HepG2 (cell line): ENCODE results near the gene TYMS. TPM values are rescaled to one million over a fixed set of nuclear protein-coding genes. Genes with fewer than 3 reads are reported as not detected.

Source experiments
- ATAC-seq: fragments of 200-7000 bp; cut with Tn5 transposase; 3 replicates; pipeline ENCODE4 v1.9.1; 2020; ENCODE audit warnings: mild to moderate bottlenecking, moderate library complexity
- BruUV-seq: library from RNA; stranded (reverse); fragments of 400-500 nt; replicated peaks from 2 replicates; lab custom pipeline; 2021; lab: Mats Ljungman, UMichigan
- CTCF ChIA-PET: fragments of 300-600 bp; formaldehyde crosslinking; extraction: SDS; loops from one replicate; lab custom pipeline; 2021; ENCODE audit warnings: low total read pairs, inconsistent platforms, low intra/inter-chr PET ratio; lab: Yijun Ruan, JAX
- POLR2A ChIA-PET: fragments of 350-600 bp; sonication (Branson Sonifier 250); formaldehyde crosslinking; loops from one replicate; lab custom pipeline; 2020; ENCODE audit warnings: antibody characterized with exemption, inconsistent platforms; lab: Yijun Ruan, JAX
- DNase-seq: peaks from one replicate; pipeline ENCODE4 v3.0.0-alpha.2; 2015; ENCODE audit warnings: low spot score
- FAIRE-seq: peaks from 3 replicates; lab custom pipeline; 2011; peaks lifted over from hg19 to GRCh38; lab: Jason Lieb, UNC
- H2AFZ ChIP-seq: one replicate; pipeline ENCODE4 v1.6.1; 2011; ENCODE audit warnings: low read length, inconsistent platforms
- H3K27ac ChIP-seq: fragments of 300-600 bp; 3 replicates; pipeline ENCODE4 v1.8.0; 2011; ENCODE audit warnings: mixed run types, mild to moderate bottlenecking, mixed read lengths, low read length, inconsistent platforms; ENCODE audit not compliant: insufficient read depth; ENCODE audit errors: extremely low read length
- H3K27me3 ChIP-seq, 2 experiments: fragments of 200-600 bp in 1 of 2; 2 replicates in 1 of 2; 3 replicates in 1 of 2; pipeline versions ENCODE4 v1.6.0 to v1.8.0; 2011; ENCODE audit warnings: low read length in 2 of 2, mild to moderate bottlenecking in 2 of 2, moderate library complexity in 2 of 2, inconsistent platforms in 1 of 2; ENCODE audit not compliant: insufficient read depth in 2 of 2, control insufficient read depth in 1 of 2
- H3K36me3 ChIP-seq, 2 experiments: fragments of 200-600 bp in 1 of 2; replicated peaks in 1 of 2; 2 replicates in 1 of 2; 3 replicates in 1 of 2; pipeline versions ENCODE4 v1.5.1 to v1.8.0; 2011; ENCODE audit warnings: low read length in 2 of 2, inconsistent platforms in 1 of 2; ENCODE audit not compliant: insufficient read depth in 2 of 2, control insufficient read depth in 1 of 2
- H3K4me1 ChIP-seq: 2 replicates; pipeline ENCODE4 v1.5.1; 2012; ENCODE audit warnings: low read length, inconsistent platforms; ENCODE audit not compliant: insufficient read depth
- H3K4me2 ChIP-seq: 2 replicates; pipeline ENCODE4 v1.6.0; 2011; ENCODE audit warnings: low read depth, low read length, inconsistent platforms
- H3K4me3 ChIP-seq, 3 experiments: fragments of 200-600 bp in 1 of 3; sonication (generic), shearing (Covaris generic) in 1 of 3; replicated peaks in 1 of 3; 2 replicates each; pipeline ENCODE4 v1.5.1; 2011 to 2016; ENCODE audit warnings: low read length in 3 of 3, inconsistent platforms in 2 of 3, low read depth in 2 of 3, mild to moderate bottlenecking in 2 of 3, control low read depth in 1 of 3, mixed read lengths in 1 of 3; ENCODE audit not compliant: insufficient read depth in 1 of 3
- H3K79me2 ChIP-seq: one replicate; pipeline ENCODE4 v1.6.1; 2011; ENCODE audit warnings: low read length, inconsistent platforms; ENCODE audit not compliant: insufficient read depth
- H3K9ac ChIP-seq: 2 replicates; pipeline ENCODE4 v1.6.0; 2011; ENCODE audit warnings: mild to moderate bottlenecking, low read depth, low read length, inconsistent platforms; ENCODE audit not compliant: insufficient read depth
- H3K9me3 ChIP-seq: 2 replicates; pipeline ENCODE4 v1.5.1; 2012; ENCODE audit warnings: mild to moderate bottlenecking, low read length
- H4K20me1 ChIP-seq: 2 replicates; pipeline ENCODE4 v1.6.0; 2011; ENCODE audit warnings: inconsistent platforms, mild to moderate bottlenecking, low read length, moderate library complexity; ENCODE audit not compliant: insufficient read depth
- ATF6 ChIP-seq: sonication (generic); formaldehyde crosslinking; conservative IDR thresholded peaks from 2 replicates; pipeline ENCODE4 v1.4.0; 2020; ENCODE audit warnings: missing genetic modification reagents
- DMTF1 ChIP-seq: sonication (generic); formaldehyde crosslinking; IDR thresholded peaks from 2 replicates; pipeline ENCODE4 v1.4.0; 2020; ENCODE audit warnings: mild to moderate bottlenecking, missing genetic modification reagents
- IKZF5 ChIP-seq: IDR thresholded peaks from 2 replicates; pipeline ENCODE4 v1.6.1; 2018; ENCODE audit warnings: missing genetic modification reagents, mild to moderate bottlenecking, missing compliant biosample characterization
- KAT2B ChIP-seq: fragments of 150-350 bp; IDR thresholded peaks from 2 replicates; pipeline ENCODE4 v1.6.1; 2014; ENCODE audit warnings: low read depth, low read length, borderline replicate concordance
- ZBTB10 ChIP-seq: sonication (generic); formaldehyde crosslinking; IDR thresholded peaks from 2 replicates; pipeline ENCODE4 v1.4.0; 2020; ENCODE audit warnings: missing genetic modification reagents, borderline replicate concordance
- ZNF543 ChIP-seq: sonication (generic); formaldehyde crosslinking; IDR thresholded peaks from 2 replicates; pipeline ENCODE4 v1.4.0; 2020; ENCODE audit warnings: mild to moderate bottlenecking, missing genetic modification reagents
- ZNF567 ChIP-seq: sonication (generic); formaldehyde crosslinking; IDR thresholded peaks from 2 replicates; pipeline ENCODE4 v1.8.1; 2023; ENCODE audit warnings: mild to moderate bottlenecking, missing genetic modification reagents, borderline replicate concordance
- ZNF607 ChIP-seq: sonication (generic); formaldehyde crosslinking; IDR thresholded peaks from 2 replicates; pipeline ENCODE4 v1.5.1; 2020; ENCODE audit warnings: missing genetic modification reagents, mild to moderate bottlenecking, borderline replicate concordance
- ZNF766 ChIP-seq: sonication (generic); formaldehyde crosslinking; IDR thresholded peaks from 2 replicates; pipeline ENCODE4 v1.5.0; 2020; ENCODE audit warnings: missing genetic modification reagents, borderline replicate concordance
- WGBS: methylation state at CpG from one replicate; pipeline ENCODE4 v1.1.6; 2017; ENCODE audit warnings: low lambda C conversion rate; 5-methylcytosine and 5-hydroxymethylcytosine counted together
- in situ Hi-C: cut with HindIII; loops from 2 replicates; pipeline ENCODE4 v1.10.0; 2017; ENCODE audit warnings: low pct_unique_long_range_greater_than_20kb; ENCODE audit not compliant: extremely low pct_ligation_motif_present
- intact Hi-C: fragments of 100-400 bp; cut with micrococcal nuclease; formaldehyde crosslinking; loops from one replicate; pipeline ENCODE4 v1.10.0; 2022; ENCODE audit not compliant: unreplicated experiment
- polyA plus RNA-seq, 8 experiments: library from polyadenylated mRNA; depleted of rRNA in 3 of 8; stranded (reverse) in 7 of 8; unstranded in 1 of 8; fragments of >200 nt; fragmentation: Illumina TruSeq in 4 of 8; extraction: Trizol in 4 of 8; gene quantifications; 2 replicates each; pipeline versions ENCODE4 v1.2.1 to v1.2.3, GENCODE V29; 2011 to 2016; ENCODE audit warnings: low read depth in 4 of 8, missing spikeins in 1 of 8, mixed read lengths in 1 of 8; ENCODE audit not compliant: insufficient read depth in 1 of 8
- total RNA-seq, 5 experiments: library from RNA; depleted of rRNA; stranded (reverse); fragments of >200 nt; fragmentation: Illumina TruSeq; extraction: Trizol; gene quantifications; 2 replicates each; pipeline ENCODE4 v1.2.3, GENCODE V29; 2016; ENCODE audit warnings: low read depth in 1 of 5

The TYMS gene
- total and polyA plus RNA-seq, 2 of the 13 experiments (the other 11 are each of a cell fraction or from before 2014, with no cell fraction given), result 80.1 to 106 TPM

GRCh38 chr18:688323-688722 is 30.9 kb downstream of the TYMS start:
- DNase-seq, result no peak
- H3K36me3 ChIP-seq, result peaks cover 27 to 61% of the 10 kb centered on the region in 2 experiments
- BruUV-seq, result no TSS peak
- peaks cover 3% of the 10 kb centered on the region; the same call in 1 of the 2 replicates for H4K20me1 ChIP-seq
- no peak for ATAC-seq
- no peak for TF ChIP-seq KAT2B
- TF ChIP-seq IKZF5 (CRISPR knock-in tag), result no peak
- TF ChIP-seq ZNF607 (CRISPR knock-in tag), result no peak
- no peak for TF ChIP-seq ZNF543 (CRISPR knock-in tag)
- no peak for TF ChIP-seq ATF6 (CRISPR knock-in tag)
- TF ChIP-seq DMTF1 (CRISPR knock-in tag), result no peak
- no peak for TF ChIP-seq ZNF567 (CRISPR knock-in tag)
- no peak for TF ChIP-seq ZBTB10 (CRISPR knock-in tag)
- no peak for TF ChIP-seq ZNF766
- ChIA-PET POLR2A (no interaction called here), CTCF (no interaction called here)
- H3K4me1 ChIP-seq, result peaks cover 18% of the 10 kb centered on the region
- no peak overlapping the region for H3K27ac ChIP-seq
- 87% methylated on average over 5 of the region's 5 CpGs for WGBS
- no peak overlapping the region for H3K4me2 ChIP-seq
- no peaks in the 10 kb centered on the region for H3K9me3 ChIP-seq
- intact Hi-C loops (no loop called here), in situ Hi-C loops (no loop called here)
- no peaks in the 10 kb centered on the region for H3K27me3 ChIP-seq
- no peak for FAIRE-seq
- no peak overlapping the region for H3K9ac ChIP-seq
- no peak overlapping the region for H3K4me3 ChIP-seq
- no peaks in the 10 kb centered on the region for H3K79me2 ChIP-seq
- H2AFZ ChIP-seq, result no peak overlapping the region
